HG03571 (cell line): ENCODE data around the gene GALNT10.

Source experiments
- ATAC-seq: cut with Tn5 transposase; IDR thresholded peaks from one replicate; pipeline ENCODE4 v1.9.1; 2021; ENCODE audit not compliant: unreplicated experiment

GALNT10 gene

GRCh38 chr5:154316223-154316935 is 125.8 kb downstream of the GALNT10 start:
- ATAC-seq: no peak

DNA sequence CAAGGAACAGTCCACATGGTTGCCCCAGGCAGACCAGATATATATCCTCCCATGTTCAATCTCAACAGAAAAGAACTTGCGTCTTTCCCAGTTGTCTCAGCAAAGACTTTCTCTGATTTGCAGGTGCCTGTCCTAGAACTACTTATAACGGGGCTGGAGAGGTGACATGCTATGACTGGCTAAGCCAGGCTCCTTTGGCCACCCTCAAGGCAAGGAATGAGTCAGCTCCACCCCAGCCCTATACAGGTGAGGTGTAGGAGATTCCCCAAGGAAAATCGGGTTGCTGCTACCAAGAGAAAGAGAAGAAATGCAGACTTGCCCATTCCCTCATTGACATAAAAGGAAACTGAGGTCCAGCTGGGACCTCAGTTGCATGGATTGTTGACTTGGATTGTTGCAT is 127.4 kb downstream of the GALNT10 start:
- no peak for ATAC-seq

GRCh38 chr5:154318691-154319090 is 128.2 kb downstream of the GALNT10 start:
- no peak for ATAC-seq

DNA sequence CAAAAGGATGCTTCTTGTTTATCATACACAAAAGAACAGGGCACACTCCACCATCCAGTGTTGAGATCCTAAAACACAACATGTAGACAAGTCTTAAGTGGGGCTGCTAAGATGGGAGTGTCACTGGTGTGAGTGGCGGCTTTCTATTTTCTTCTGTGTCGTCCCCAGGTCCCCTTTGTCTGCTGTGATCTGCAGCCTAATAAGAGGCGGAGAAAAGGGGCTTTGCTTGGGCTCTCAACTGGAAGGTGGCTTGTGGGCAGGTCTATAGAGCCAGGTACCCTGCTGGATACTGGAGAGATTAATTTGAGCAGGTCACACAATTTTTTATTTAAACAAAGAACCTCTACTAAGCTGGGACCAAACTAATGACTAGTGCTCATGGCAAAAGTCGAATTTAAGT is 129.2 kb downstream of the GALNT10 start:
- ATAC-seq: no peak

GRCh38 chr5:154320224-154321089 is 129.9 kb downstream of the GALNT10 start:
- no peak for ATAC-seq

- no peak for ATAC-seq
Observed at GRCh38 chr5:154321546-154321945, 131.0 kb downstream of the GALNT10 start.

DNA sequence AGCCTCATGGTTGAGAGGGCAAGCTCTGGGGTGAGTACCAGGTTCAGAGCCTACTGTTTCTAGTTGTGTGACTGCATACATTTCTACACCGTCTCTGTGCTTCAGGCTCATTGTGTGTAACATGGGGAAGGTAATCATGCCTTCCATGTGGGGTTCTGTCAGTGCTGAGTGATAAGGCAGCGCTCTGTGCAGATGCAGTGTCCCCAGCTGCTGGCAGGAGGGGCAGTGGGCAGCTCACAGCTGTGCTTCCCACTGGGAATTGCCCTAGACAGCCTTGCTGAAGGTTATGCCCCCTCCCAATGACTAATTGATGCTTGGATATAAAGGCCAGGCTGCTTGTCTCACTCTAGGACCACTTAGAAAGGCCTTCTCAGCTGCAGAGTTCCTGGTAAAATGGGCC is 133.5 kb downstream of the GALNT10 start:
- no peak for ATAC-seq

DNA sequence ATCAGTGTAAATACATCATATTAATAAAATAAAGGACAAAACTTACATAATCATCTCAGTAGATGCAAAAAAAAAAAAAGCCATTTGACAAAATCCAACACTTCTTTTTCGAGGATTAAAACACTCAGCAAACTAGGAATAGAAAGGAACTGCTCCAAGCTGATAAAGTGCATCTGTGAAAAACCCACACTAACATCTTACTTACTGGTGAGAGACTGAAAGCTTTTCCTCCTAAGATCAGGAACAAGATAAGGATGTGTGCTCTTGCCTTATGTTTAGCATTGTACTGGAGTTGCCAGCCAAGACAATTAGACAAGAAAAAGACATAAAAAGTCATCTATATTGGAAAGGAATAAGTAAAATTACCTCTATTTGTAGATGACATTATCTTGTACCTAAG is 135.0 kb downstream of the GALNT10 start:
- no peak for ATAC-seq

- no peak for ATAC-seq
Observed at GRCh38 chr5:154329062-154329461, 138.5 kb downstream of the GALNT10 start.

DNA sequence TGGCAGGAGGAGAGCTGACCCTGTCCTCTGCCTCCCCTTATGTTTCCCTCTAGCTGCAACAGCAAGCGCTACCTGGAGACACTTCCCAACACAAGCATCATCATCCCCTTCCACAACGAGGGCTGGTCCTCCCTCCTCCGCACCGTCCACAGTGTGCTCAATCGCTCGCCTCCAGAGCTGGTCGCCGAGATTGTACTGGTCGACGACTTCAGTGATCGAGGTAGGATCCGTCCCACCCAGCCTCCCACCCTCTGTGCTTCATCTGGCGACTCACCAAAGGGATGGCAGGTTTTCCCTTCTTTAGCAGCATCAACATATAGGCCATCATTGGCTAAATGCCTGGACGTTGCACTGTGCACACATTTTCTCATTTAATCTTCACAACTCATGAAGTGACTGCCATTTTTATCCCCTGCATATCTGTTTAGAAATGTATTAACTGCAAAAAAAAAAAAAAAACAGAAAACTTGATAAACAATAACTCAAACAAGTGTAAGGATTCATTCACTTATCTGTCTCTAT is 139.0 kb downstream of the GALNT10 start:
- no peak for ATAC-seq

- no peak for ATAC-seq
Observed at GRCh38 chr5:154330097-154330667, 139.6 kb downstream of the GALNT10 start.

GRCh38 chr5:154331232-154331631 is 140.7 kb downstream of the GALNT10 start:
- ATAC-seq: no peak

DNA sequence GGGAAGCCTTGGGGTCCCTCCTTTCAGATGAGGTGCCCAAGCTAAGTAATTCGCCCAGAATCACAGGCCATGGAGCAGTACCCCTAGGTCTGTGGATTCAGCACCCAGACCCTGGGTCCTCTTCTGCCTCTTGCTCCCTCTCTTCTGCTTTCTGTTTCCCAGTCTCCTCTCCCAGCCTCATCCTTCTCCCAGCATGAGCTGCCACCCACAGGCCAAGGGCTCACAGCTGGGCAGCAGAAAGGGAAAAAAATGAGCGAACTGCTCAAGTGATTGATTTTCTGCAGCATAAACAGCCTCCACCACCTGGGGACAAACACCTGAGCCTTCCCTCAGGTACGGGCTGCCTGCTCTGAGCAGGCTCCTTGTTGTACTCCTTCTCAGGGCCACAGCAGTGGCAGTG is 141.4 kb downstream of the GALNT10 start:
- ATAC-seq: no peak

- ATAC-seq: no peak
Observed at GRCh38 chr5:154332451-154332850, 141.9 kb downstream of the GALNT10 start.

DNA sequence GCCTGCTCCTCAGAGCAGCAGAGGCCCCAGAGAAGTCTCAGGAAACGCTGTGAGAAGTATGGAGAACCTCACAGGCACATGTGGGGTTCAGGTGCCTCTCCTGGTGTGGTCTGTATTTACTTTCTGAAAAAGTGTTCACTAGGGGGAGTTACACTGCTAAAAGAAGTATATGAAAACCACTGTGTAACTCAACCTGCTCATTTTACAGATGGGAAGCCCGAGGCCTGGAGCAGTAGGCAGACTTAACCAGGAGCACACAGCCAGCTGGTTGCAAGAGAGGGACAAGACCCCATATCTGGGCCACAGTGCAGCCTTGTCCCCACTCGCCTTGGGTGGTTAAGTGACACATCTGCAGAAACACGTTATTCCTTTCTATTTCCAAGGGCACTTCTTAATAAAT is 142.5 kb downstream of the GALNT10 start:
- ATAC-seq: no peak

GRCh38 chr5:154334406-154335064 is 144.0 kb downstream of the GALNT10 start:
- no peak for ATAC-seq

- ATAC-seq: no peak
Observed at GRCh38 chr5:154335065-154335448, 144.5 kb downstream of the GALNT10 start.

DNA sequence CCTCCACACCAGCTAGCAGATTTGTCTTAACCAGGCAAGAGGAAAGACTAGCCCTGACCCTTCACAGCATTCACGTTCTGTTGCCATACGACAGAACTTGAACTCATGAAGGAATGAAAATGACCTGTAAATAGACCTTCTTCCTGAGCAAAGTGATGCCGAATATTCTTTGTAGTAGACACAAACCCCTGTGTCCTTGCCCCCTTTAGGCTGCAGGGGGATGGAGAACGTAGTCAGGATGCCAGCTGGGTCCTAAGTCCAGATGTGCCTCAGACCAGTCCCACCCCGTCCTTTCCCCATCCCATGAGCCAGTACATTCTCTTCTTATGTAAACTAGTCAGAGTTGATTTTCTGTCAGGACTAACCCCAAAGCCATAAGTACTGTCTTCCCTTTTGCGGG is 151.1 kb downstream of the GALNT10 start:
- no peak for ATAC-seq

DNA sequence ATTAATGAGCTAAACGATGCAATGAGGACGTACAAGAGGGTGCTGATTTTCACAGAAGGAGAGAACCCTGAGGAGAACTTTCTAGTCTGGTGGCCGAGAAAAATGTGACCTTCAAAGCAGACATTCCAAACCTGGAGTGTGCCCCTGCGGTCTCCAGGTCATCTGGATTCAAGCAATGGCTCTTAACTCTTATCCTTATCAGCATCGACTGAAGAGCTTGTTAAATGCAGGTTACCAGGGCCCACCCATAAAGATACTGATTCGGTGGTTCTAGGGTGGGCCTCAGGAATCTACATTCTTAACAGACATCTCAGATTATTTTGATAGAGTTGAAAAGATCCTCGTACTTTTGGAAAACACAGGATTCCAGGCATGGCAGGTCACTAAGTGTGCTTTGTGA is 151.7 kb downstream of the GALNT10 start:
- no peak for ATAC-seq

GRCh38 chr5:154342963-154343362 is 152.4 kb downstream of the GALNT10 start:
- ATAC-seq: no peak

GRCh38 chr5:154344461-154344860 is 153.9 kb downstream of the GALNT10 start:
- no peak for ATAC-seq
